Thymus (tissue), 11 donors: Measurements from ENCODE around the gene STN1. TPM values are rescaled to one million over a fixed set of nuclear protein-coding genes. Genes with fewer than 3 reads are reported as not detected.

ENCODE experiments used
- DNase-seq, 9 donors: peaks; one replicate each; pipeline ENCODE4 v3.0.0-alpha.2; 2013; ENCODE audit warnings: low spot score in 9 of 9, low read depth in 6 of 9, missing footprints in 1 of 9
- H3K27ac ChIP-seq, 2 donors: one replicate each; pipeline ENCODE4 v1.5.1; 2013; ENCODE audit warnings: control low read depth in 1 of 2, low read depth in 1 of 2, low read length in 1 of 2, mild to moderate bottlenecking in 1 of 2, moderate library complexity in 1 of 2
- H3K27me3 ChIP-seq, 2 donors: one replicate each; pipeline ENCODE4 v1.5.1; 2013; ENCODE audit warnings: low read length in 1 of 2; ENCODE audit not compliant: control insufficient read depth in 2 of 2, insufficient read depth in 1 of 2
- H3K36me3 ChIP-seq, 2 donors: one replicate each; pipeline ENCODE4 v1.5.1; 2013; ENCODE audit warnings: low read length in 1 of 2, mild to moderate bottlenecking in 1 of 2, moderate library complexity in 1 of 2; ENCODE audit not compliant: control insufficient read depth in 2 of 2, insufficient read depth in 2 of 2
- H3K4me1 ChIP-seq, 2 donors: one replicate each; pipeline ENCODE4 v1.5.1; 2013; ENCODE audit warnings: low read length in 2 of 2; ENCODE audit not compliant: control insufficient read depth in 2 of 2, insufficient read depth in 2 of 2
- H3K4me3 ChIP-seq, 2 donors: one replicate each; pipeline ENCODE4 v1.5.1; 2013; ENCODE audit warnings: low read length in 2 of 2, control low read depth in 1 of 2, mild to moderate bottlenecking in 1 of 2
- H3K9me3 ChIP-seq, 2 donors: one replicate each; pipeline ENCODE4 v1.5.1; 2013; ENCODE audit warnings: low read length in 1 of 2, mild to moderate bottlenecking in 1 of 2; ENCODE audit not compliant: control insufficient read depth in 2 of 2, insufficient read depth in 1 of 2
- WGBS: extraction: QIAGEN DNeasy Blood & Tissue Kit; methylation state at CpG from one replicate; pipeline ENCODE4 v1.1.7; 2013; 5-methylcytosine and 5-hydroxymethylcytosine counted together
- polyA plus RNA-seq: library from polyadenylated mRNA; stranded (reverse); fragments of 200-250 nt; gene quantifications from one replicate; pipeline ENCODE4 v1.2.3, GENCODE V29; 2013
- total RNA-seq: library from RNA; stranded (reverse); fragments of 120-200 nt; gene quantifications from one replicate; pipeline ENCODE4 v1.2.4, GENCODE V29; 2013
- donor health status: healthy.

The STN1 gene
- total and polyA plus RNA-seq, 2 donors: 25.0 to 34.8 TPM

- no peaks in the 10 kb centered on the region for H3K4me1 ChIP-seq
These were observed 47.0 kb downstream of the STN1 start for GRCh38 chr10:103871006-103871405.

GRCh38 chr10:103870516-103870915 is 47.5 kb downstream of the STN1 start:
- WGBS: 94% methylated on average over 8 of the region's 8 CpGs
- H3K4me1 ChIP-seq: no peaks in the 10 kb centered on the region
- no peak for DNase-seq
- H3K9me3 ChIP-seq: no peaks in the 10 kb centered on the region
- no peak overlapping the region for H3K4me3 ChIP-seq
- no peaks in the 10 kb centered on the region for H3K27me3 ChIP-seq
- H3K27ac ChIP-seq: no peak overlapping the region
- H3K36me3 ChIP-seq: peaks cover 2 to 11% of the 10 kb centered on the region in 2 donors

More at GRCh38 chr10:103871006-103871405, 47.0 kb downstream of the STN1 start:
- no peak for DNase-seq
- H3K27ac ChIP-seq: no peak overlapping the region
- H3K4me3 ChIP-seq: no peak overlapping the region
- peaks cover 2 to 11% of the 10 kb centered on the region in 2 donors for H3K36me3 ChIP-seq
- no peaks in the 10 kb centered on the region for H3K9me3 ChIP-seq
- WGBS: 96% methylated on average over 7 of the region's 7 CpGs
- no peaks in the 10 kb centered on the region for H3K27me3 ChIP-seq

GRCh38 chr10:103869336-103869735 is 48.6 kb downstream of the STN1 start:
- H3K27me3 ChIP-seq: no peaks in the 10 kb centered on the region
- no peak for DNase-seq
- H3K4me1 ChIP-seq: no peaks in the 10 kb centered on the region
- 94% methylated on average over 4 of the region's 4 CpGs for WGBS
- H3K27ac ChIP-seq: no peak overlapping the region
- H3K4me3 ChIP-seq: no peak overlapping the region
- H3K9me3 ChIP-seq: no peaks in the 10 kb centered on the region
- H3K36me3 ChIP-seq: peaks cover 2 to 11% of the 10 kb centered on the region in 2 donors

GRCh38 chr10:103868200-103868599 is 49.8 kb downstream of the STN1 start:
- no peaks in the 10 kb centered on the region for H3K4me1 ChIP-seq
- no peaks in the 10 kb centered on the region for H3K27me3 ChIP-seq
- WGBS: 96% methylated on average over 1 of the region's 1 CpG
- H3K4me3 ChIP-seq: no peak overlapping the region
- no peak overlapping the region for H3K27ac ChIP-seq
- H3K9me3 ChIP-seq: no peaks in the 10 kb centered on the region
- no peak for DNase-seq
- peaks cover 2 to 7% of the 10 kb centered on the region in 2 donors for H3K36me3 ChIP-seq

GRCh38 chr10:103861505-103861904 is 56.5 kb downstream of the STN1 start:
- Histone ChIP-seq H3K4me1 (no peaks in the 10 kb centered on the region), H3K4me3 (no peak overlapping the region), H3K27ac (no peak overlapping the region), H3K9me3 (no peaks in the 10 kb centered on the region), H3K36me3 (no peaks in the 10 kb centered on the region), H3K27me3 (peaks cover 2 to 11% of the 10 kb centered on the region in 2 donors)
- no peak for DNase-seq
- 99% methylated on average over 1 of the region's 1 CpG for WGBS

- H3K4me3 ChIP-seq: no peak overlapping the region
- H3K27me3 ChIP-seq: peaks cover 19 to 30% of the 10 kb centered on the region in 2 donors
- WGBS: 77% methylated on average over 15 of the region's 15 CpGs
- H3K4me1 ChIP-seq: peaks cover 0 to 11% of the 10 kb centered on the region in 2 donors
- peak in 8 of 9 donors; percentile 31 to 73 (median 46) for DNase-seq
- no peaks in the 10 kb centered on the region for H3K36me3 ChIP-seq
- H3K27ac ChIP-seq: no peak overlapping the region
- H3K9me3 ChIP-seq: no peaks in the 10 kb centered on the region
These were observed 58.6 kb downstream of the STN1 start for GRCh38 chr10:103859161-103860086.

- Histone ChIP-seq H3K4me1 (peaks cover 0 to 16% of the 10 kb centered on the region in 2 donors), H3K27ac (no peak overlapping the region), H3K4me3 (no peak overlapping the region), H3K36me3 (no peaks in the 10 kb centered on the region), H3K27me3 (peaks cover 23 to 41% of the 10 kb centered on the region in 2 donors), H3K9me3 (no peaks in the 10 kb centered on the region)
- 96% methylated on average over 5 of the region's 5 CpGs for WGBS
- DNase-seq: no peak
These were observed 59.6 kb downstream of the STN1 start for GRCh38 chr10:103858360-103858759.

- peaks cover 0 to 16% of the 10 kb centered on the region in 2 donors for H3K4me1 ChIP-seq
- H3K4me3 ChIP-seq: no peak overlapping the region
- H3K9me3 ChIP-seq: no peaks in the 10 kb centered on the region
- H3K36me3 ChIP-seq: no peaks in the 10 kb centered on the region
- WGBS: 95% methylated on average over 5 of the region's 5 CpGs
- no peak for DNase-seq
- peaks cover 30 to 55% of the 10 kb centered on the region in 2 donors for H3K27me3 ChIP-seq
- H3K27ac ChIP-seq: no peak overlapping the region
These were observed 61.2 kb downstream of the STN1 start for GRCh38 chr10:103856797-103857170.
